ENCODE measurements around the gene RPL10A.

The RPL10A gene

DNA sequence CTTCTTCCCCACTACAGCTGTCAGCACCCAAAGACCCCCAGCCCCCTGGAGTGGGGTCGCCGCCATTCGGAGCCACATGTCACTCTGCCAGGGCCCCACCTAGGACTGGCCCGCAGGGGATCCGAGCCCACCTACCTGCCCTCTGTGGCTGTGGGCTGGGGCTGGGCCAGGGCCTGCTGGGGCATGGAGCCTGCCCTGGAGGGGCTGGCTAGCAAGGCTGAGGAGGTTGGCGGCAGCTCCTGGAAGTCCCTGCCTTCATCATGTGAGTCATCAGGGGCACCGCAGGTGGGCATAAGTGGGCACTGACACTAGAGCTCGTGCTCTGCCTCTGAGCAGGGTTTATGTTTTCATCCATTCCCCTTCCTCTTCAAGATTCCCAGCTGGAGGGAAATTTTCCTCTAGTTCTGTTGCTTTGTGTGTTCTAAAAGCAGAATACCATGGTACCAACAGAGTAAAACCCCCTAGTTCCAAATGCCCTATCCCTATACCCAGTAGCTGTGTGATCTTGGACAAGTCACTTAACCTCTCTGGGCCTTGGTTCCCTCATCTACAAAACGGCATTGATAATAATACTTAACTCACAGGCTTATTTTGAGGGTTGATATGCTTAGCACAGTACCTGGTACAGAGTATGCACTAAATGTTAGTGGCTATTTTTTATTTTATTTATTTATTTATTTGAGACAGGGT, 24.7 kb upstream of the RPL10A start:
- Histone ChIP-seq H3K27ac (peak overlapping the region in 2 of 21 experiments; percentile 10 to 17), H3K4me3 (no peak overlapping the region)

DNA sequence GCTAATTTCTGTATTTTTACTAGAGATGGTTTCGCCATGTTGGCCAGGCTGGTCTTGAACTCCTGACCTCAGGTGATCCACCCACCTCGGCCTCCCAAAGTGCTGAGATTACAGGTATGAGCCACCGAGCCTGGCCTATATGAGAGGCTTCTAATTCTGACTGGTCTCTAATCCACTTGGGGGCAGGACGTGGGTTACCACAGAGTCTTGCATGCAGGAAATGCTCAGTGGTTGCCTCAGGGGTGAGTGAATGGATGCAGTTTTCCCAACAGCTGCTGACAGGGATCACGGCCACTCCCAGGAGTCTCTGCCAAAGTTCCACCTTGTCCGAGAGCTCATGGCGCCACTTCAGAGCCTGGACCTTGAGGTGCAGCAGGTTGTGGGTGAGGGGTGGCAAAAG, 22.5 kb upstream of the RPL10A start:
- H3K27ac ChIP-seq, result no peak overlapping the region
- no peak overlapping the region for H3K4me3 ChIP-seq

DNA sequence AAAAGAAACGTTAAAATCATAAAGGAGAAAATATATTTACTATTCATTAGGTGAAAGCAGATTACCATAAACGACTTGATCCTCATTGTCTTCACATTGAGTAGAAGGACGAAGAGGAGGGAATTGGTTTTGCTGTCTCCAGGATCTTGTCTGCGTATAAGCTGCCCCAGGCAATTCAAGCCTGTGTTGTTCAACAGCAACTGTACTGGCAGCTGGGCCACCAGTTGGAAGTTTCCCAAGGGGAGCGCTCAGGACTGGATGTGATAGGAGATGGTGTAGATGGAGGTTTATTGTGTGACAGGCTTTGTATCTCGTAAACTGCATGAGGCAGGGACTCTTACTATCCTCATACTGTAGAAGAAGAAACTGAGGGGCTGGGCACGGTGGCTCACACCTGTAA, 20.0 kb upstream of the RPL10A start:
- H3K27ac ChIP-seq, result no peak overlapping the region
- no peak overlapping the region for H3K4me3 ChIP-seq

DNA sequence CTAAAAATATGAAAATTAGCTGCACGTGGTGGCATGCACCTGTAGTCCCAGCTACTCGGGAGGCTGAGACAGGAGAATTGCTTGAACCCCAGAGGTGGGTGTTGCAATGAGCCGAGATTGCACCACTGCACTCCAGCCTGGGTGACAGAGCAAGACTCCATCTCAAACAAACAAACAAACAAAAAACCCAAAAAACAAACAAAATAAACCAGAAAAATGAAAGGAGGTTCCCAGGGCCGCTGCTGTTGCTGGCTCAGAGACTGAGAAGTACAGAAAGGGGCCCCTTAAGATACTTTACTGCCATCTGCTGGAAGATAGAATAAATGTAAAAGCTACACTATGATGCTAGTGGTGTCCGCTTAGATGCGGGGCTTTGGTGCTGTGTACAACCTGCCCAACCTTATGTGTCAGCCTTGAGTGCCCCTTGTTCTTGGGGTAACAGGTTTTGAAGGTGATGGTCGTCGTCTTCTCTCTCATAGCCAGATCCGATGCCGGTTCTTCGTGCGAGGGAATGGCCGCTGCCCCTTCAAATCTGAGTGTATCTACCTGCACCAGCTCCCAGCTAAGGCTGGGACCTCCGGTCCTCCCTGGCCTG, 18.8 kb upstream of the RPL10A start:
- H3K4me3 ChIP-seq, result no peak overlapping the region
- H3K27ac ChIP-seq, result no peak overlapping the region

- Histone ChIP-seq H3K27ac (peak overlapping the region in 13 of 21 experiments; percentile 1 to 82 (median 45)), H3K4me3 (peak overlapping the region; percentile 46 to 80 (median 64))
These were observed 16.6 kb upstream of the RPL10A start for GRCh38 chr6:35451354-35452182.

DNA sequence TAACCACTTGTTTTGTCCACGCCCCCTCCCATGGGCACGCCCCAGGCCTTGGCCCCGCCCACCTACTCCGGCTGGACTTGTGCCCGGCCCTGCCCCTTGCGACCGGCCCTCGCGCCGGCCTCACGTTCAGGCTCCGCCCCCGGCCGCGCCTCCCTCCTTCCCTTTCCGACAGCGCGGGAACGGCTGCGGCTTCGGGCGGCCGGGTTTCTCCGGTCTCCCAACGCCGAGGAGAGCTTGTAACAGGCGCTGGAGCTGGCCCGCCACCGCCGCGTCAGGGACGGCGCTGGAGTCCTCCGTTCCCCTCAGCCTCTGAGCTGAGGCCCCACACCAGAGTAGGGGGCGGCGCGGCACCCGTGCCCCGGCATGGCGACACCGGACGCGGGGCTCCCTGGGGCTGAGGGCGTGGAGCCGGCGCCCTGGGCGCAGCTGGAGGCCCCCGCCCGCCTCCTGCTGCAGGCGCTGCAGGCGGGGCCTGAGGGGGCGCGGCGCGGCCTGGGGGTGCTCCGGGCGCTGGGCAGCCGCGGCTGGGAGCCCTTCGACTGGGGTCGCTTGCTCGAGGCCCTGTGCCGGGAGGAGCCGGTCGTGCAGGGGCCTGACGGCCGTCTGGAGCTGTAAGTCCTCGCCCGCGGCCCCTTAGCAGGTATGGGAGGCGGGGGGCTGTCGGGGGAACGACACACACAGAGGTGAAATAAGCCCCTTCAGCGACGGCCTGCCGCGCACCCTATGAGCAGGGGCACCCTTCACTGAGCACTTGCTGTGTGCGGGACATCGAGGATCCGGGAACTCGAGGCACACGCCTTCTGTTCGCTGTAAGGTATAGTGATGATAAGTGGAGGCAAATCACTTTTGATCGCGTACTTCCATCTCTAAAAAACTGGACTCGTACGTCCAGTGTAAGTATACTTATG, 15.8 kb upstream of the RPL10A start, which contains the start of gene FANCE:
Gene FANCE (plus strand): TSS at position 156 of the 908 bp plus-strand sequence. CDS start 208 bp downstream, at position 364.
- H3K27ac ChIP-seq, result peak within 1 kb of the TSS in 19 of 21 experiments; percentile 1 to 85 (median 65)

GRCh38 chr6:35453236-35453635, 15.0 kb upstream of the RPL10A start:
- Histone ChIP-seq H3K27ac (peak overlapping the region in 6 of 21 experiments; percentile 20 to 82 (median 75)), H3K4me3 (peak overlapping the region; percentile 46 to 80 (median 64))

More for the DNA sequence above, 15.8 kb upstream of the RPL10A start, which contains the start of gene FANCE:
- H3K4me3 ChIP-seq, result peak within 1 kb of the TSS; percentile 46 to 80 (median 64)

DNA sequence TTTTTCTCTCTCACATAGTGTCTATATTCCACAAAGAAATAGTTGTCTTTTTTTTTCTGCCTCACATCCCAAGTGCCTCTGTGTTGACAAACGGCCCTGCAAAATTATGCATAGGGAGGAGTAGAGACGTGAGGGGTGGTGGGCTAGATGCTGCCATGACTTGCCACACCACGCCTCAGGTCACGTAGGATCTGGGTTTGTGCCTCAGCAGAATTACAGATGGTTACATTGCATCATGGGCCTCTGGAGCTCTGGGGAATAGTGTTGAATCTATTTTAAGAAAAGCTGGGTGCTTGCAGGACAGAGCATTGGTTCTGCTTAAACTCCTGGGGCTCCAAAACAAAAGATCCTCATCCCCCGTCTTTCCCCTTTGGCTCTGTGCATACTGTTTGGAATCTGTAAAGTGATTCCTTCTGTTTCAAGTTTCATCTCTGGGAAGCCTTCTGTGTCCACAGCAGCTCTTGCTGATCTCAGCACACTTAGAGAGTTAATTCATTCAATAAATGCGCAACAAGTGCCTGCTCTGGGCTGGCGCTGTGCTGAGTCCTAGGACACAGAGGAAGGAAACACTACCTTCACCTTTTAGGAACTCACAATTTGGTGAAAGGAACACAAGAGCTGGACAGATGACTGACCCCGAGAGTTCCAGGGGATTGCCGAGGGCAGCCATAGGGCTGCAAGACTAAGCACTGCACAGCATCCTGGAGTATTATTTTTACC, 13.7 kb upstream of the RPL10A start:
- Histone ChIP-seq H3K27ac (peak overlapping the region in 8 of 21 experiments; percentile 0 to 70 (median 18)), H3K4me3 (no peak overlapping the region)

- no peak overlapping the region for H3K4me3 ChIP-seq
- H3K27ac ChIP-seq, result no peak overlapping the region
These were observed 10.3 kb upstream of the RPL10A start for GRCh38 chr6:35457907-35458306.

DNA sequence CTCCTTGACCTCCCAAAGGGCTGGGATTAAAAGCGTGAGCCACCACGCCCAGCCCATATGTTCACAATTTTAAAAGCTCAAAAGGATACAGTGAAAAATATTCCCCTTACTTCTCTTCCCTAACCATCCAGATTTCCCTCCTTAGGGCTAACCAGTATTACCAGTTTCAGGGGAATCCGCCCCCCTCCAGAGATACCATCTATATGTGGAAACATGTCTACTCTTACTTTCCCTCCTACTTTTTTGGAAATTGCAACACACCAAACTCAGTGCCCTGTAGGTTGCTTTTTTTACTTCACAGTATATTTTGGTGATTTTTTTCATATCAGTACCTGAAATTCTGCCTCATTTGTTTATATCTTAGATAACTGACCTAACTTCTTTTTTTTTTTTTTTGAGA, 6.9 kb upstream of the RPL10A start:
- no peak overlapping the region for H3K27ac ChIP-seq
- H3K4me3 ChIP-seq, result no peak overlapping the region

DNA sequence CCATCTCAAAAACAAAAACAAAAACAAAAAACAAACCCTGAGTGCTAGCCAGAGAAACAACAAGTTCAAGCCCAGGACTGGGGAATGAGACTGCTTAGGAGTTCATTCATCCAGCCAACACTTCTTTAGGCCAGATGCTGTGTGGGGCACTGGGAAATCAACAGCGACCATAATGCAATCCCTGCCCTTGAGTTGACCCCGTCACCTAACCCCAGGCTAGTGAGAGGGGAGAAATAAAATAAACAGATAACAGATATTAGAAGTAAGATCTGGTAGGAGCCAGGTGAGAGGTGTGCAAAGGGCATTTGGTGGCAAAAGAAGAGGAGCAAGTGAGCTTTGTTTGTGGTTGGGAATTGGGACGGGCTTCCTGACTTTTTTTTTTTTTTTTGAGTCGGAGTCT, 4.9 kb upstream of the RPL10A start:
- Histone ChIP-seq H3K27ac (no peak overlapping the region), H3K4me3 (no peak overlapping the region)

GRCh38 chr6:35465646-35466045, 2.6 kb upstream of the RPL10A start:
- Histone ChIP-seq H3K27ac (no peak overlapping the region), H3K4me3 (no peak overlapping the region)

DNA sequence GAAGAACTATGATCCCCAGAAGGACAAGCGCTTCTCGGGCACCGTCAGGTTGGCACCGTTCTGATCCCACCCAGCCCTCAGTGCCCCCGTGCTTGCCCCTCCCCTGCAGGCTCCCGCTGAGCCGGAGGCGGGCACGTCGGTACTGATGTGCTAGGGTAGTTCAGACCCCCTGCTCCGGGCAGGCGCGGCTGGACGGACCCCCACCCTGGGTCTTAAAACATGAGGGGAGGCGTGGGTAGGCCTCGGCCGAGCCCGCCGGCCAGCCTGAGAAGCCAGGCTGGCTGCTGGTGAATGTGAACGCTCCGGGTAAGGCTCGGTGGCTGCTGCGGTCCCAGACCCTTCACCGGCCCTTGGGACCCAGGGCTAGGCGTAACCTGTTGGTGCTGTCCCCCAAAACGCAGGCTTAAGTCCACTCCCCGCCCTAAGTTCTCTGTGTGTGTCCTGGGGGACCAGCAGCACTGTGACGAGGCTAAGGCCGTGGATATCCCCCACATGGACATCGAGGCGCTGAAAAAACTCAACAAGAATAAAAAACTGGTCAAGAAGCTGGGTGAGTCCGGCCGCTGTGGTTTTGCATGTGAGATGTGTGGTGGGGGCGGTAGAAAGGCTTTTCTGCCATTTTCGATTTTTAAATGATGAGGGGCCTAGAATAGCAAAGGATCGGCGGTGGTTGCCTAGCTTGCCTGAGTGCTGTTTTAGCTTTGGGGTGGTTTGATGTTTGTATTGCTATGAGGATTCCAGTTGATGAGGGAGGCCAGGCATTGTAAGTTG, 964 bp downstream of the RPL10A start:
- peak overlapping the region; percentile 57 to 92 (median 85) for H3K4me3 ChIP-seq
- H3K27ac ChIP-seq, result peak overlapping the region; percentile 66 to 97 (median 92)

- peak overlapping the region; percentile 57 to 92 (median 85) for H3K4me3 ChIP-seq
- H3K27ac ChIP-seq, result peak overlapping the region in 19 of 21 experiments; percentile 74 to 97 (median 93)
These were observed 1.8 kb downstream of the RPL10A start for GRCh38 chr6:35469751-35470662.

GRCh38 chr6:35470663-35471120, 2.5 kb downstream of the RPL10A start:
- H3K27ac ChIP-seq, result peak overlapping the region in 9 of 21 experiments; percentile 11 to 97 (median 91)
- peak overlapping the region in 4 of 7 experiments; percentile 57 to 88 (median 82) for H3K4me3 ChIP-seq

GRCh38 chr6:35471836-35472345, 3.7 kb downstream of the RPL10A start:
- Histone ChIP-seq H3K4me3 (no peak overlapping the region), H3K27ac (peak overlapping the region in 5 of 21 experiments; percentile 14 to 47 (median 45))

All from skin epidermis (tissue), 12 donors.